GM12878 (cell line): ENCODE results near the gene RBMS3. TPM values are rescaled to one million over a fixed set of nuclear protein-coding genes. Genes with fewer than 3 reads are reported as not detected.

ENCODE experiments used
- ATAC-seq: fragments of 200-7000 bp; cut with Tn5 transposase; 3 replicates; pipeline ENCODE4 v1.9.1; 2020; ENCODE audit warnings: mild to moderate bottlenecking, moderate library complexity
- BruUV-seq: library from RNA; stranded (reverse); fragments of 400-500 nt; replicated peaks from 2 replicates; lab custom pipeline; 2021; lab: Mats Ljungman, UMichigan
- CTCF ChIA-PET: fragments of 300-600 bp; sonication (Branson Sonifier 250); formaldehyde crosslinking; extraction: SDS; loops from one replicate; lab custom pipeline; 2021; ENCODE audit warnings: inconsistent platforms; lab: Yijun Ruan, JAX
- POLR2A ChIA-PET: fragments of 350-600 bp; formaldehyde crosslinking; extraction: SDS; loops from one replicate; lab custom pipeline; 2021; ENCODE audit warnings: inconsistent platforms; lab: Charles Lee
- RAD21 ChIA-PET: fragments of 300-600 bp; sonication (Branson Sonifier 250); formaldehyde crosslinking; loops from one replicate; lab custom pipeline; 2023; ENCODE audit warnings: antibody characterized with exemption; ENCODE audit not compliant: unreplicated experiment; lab: Charles Lee
- SMC1A ChIA-PET: fragments of 300-600 bp; sonication (Branson Sonifier 250); formaldehyde crosslinking; loops from one replicate; lab custom pipeline; 2023; ENCODE audit not compliant: unreplicated experiment, uncharacterized antibody; lab: Charles Lee
- DNase-seq: peaks from one replicate; pipeline ENCODE4 v3.0.0-alpha.2; 2011; ENCODE audit warnings: low read depth, low spot score
- FAIRE-seq: peaks from 3 replicates; lab custom pipeline; 2011; peaks lifted over from hg19 to GRCh38; lab: Jason Lieb, UNC
- H2AFZ ChIP-seq: 2 replicates; pipeline ENCODE4 v1.6.0; 2011; ENCODE audit warnings: low read depth, low read length, control low read depth; ENCODE audit not compliant: control insufficient read depth
- H3K27ac ChIP-seq: 2 replicates; pipeline ENCODE4 v1.5.1; 2011; ENCODE audit warnings: control low read depth; ENCODE audit not compliant: control insufficient read depth, insufficient read depth
- H3K27me3 ChIP-seq, 2 experiments: replicated peaks in 1 of 2; 2 replicates each; pipeline versions ENCODE4 v1.6.0 to v1.6.1; 2011; ENCODE audit warnings: low read length in 1 of 2; ENCODE audit not compliant: control insufficient read depth in 2 of 2, insufficient read depth in 2 of 2
- H3K36me3 ChIP-seq, 2 experiments: 2 replicates each; pipeline ENCODE4 v1.5.1; 2011; ENCODE audit warnings: low read length in 1 of 2; ENCODE audit not compliant: control insufficient read depth in 2 of 2, insufficient read depth in 2 of 2
- H3K4me1 ChIP-seq: 2 replicates; pipeline ENCODE4 v1.6.1; 2011; ENCODE audit warnings: mild to moderate bottlenecking, low read length, moderate library complexity, mixed read lengths; ENCODE audit not compliant: control insufficient read depth, insufficient read depth
- H3K4me2 ChIP-seq: 2 replicates; pipeline ENCODE4 v1.6.0; 2011; ENCODE audit warnings: control low read depth; ENCODE audit not compliant: control insufficient read depth, insufficient read depth
- H3K4me3 ChIP-seq: fragments of 200-600 bp; sonication (generic); 2 replicates; pipeline ENCODE4 v1.5.1; 2016
- H3K79me2 ChIP-seq: 2 replicates; pipeline ENCODE4 v1.6.0; 2011; ENCODE audit warnings: low read length; ENCODE audit not compliant: control insufficient read depth, insufficient read depth
- H3K9ac ChIP-seq: 2 replicates; pipeline ENCODE4 v1.8.0; 2011; ENCODE audit warnings: low read length, control low read depth, mixed read lengths; ENCODE audit not compliant: control insufficient read depth, insufficient read depth
- H3K9me3 ChIP-seq: replicated peaks from 3 replicates; pipeline ENCODE4 v1.5.1; 2011; ENCODE audit warnings: mild to moderate bottlenecking, low read length; ENCODE audit not compliant: control insufficient read depth, insufficient read depth
- H4K20me1 ChIP-seq: 2 replicates; pipeline ENCODE4 v1.6.0; 2011; ENCODE audit not compliant: control insufficient read depth, insufficient read depth
- BCL3 ChIP-seq: IDR thresholded peaks from 2 replicates; pipeline ENCODE4 v1.6.1; 2011; ENCODE audit warnings: borderline replicate concordance, low read depth, mild to moderate bottlenecking, moderate library complexity, low read length; ENCODE audit not compliant: insufficient read depth, poor library complexity, severe bottlenecking
- BMI1 ChIP-seq: fragments of 450-650 bp; IDR thresholded peaks from 2 replicates; pipeline ENCODE4 v1.6.1; 2016; ENCODE audit warnings: mild to moderate bottlenecking, moderate library complexity, borderline replicate concordance
- CREB1 ChIP-seq: IDR thresholded peaks from 2 replicates; pipeline ENCODE4 v1.6.1; 2012; ENCODE audit warnings: low read depth, mild to moderate bottlenecking, inconsistent platforms
- E4F1 ChIP-seq: fragments of 450-650 bp; IDR thresholded peaks from 2 replicates; pipeline ENCODE4 v1.6.1; 2018; ENCODE audit warnings: borderline replicate concordance, mild to moderate bottlenecking; ENCODE audit not compliant: partially characterized antibody
- EED ChIP-seq: sonication (generic); IDR thresholded peaks from 2 replicates; pipeline ENCODE4 v1.6.1; 2016; ENCODE audit warnings: antibody characterized with exemption, low read depth
- GATAD2B ChIP-seq: fragments of 450-650 bp; conservative IDR thresholded peaks from 2 replicates; pipeline ENCODE4 v1.6.1; 2017; ENCODE audit warnings: low read depth, mild to moderate bottlenecking, moderate library complexity
- MLLT1 ChIP-seq: fragments of 450-650 bp; IDR thresholded peaks from 2 replicates; pipeline ENCODE4 v1.6.1; 2016; ENCODE audit warnings: mild to moderate bottlenecking
- NFIC ChIP-seq: IDR thresholded peaks from 2 replicates; pipeline ENCODE4 v1.6.1; 2012; ENCODE audit warnings: low read depth, mild to moderate bottlenecking, inconsistent platforms, low read length, moderate library complexity
- PBX3 ChIP-seq: IDR thresholded peaks from 2 replicates; pipeline ENCODE4 v1.6.1; 2011; ENCODE audit warnings: mild to moderate bottlenecking, low read depth, low read length, moderate library complexity; ENCODE audit not compliant: insufficient replicate concordance
- POU2F2 ChIP-seq: IDR thresholded peaks from 3 replicates; pipeline ENCODE4 v1.6.1; 2011; ENCODE audit warnings: low read depth, mild to moderate bottlenecking, low read length, borderline replicate concordance
- RCOR1 ChIP-seq: conservative IDR thresholded peaks from 2 replicates; pipeline ENCODE4 v1.6.1; 2012; ENCODE audit warnings: low read depth, low read length, improper control_type of control experiment
- SIN3A ChIP-seq: IDR thresholded peaks from 2 replicates; pipeline ENCODE4 v1.6.1; 2012; ENCODE audit warnings: low read depth, low read length, improper control_type of control experiment
- SMAD1 ChIP-seq: fragments of 450-650 bp; IDR thresholded peaks from 2 replicates; pipeline ENCODE4 v1.6.1; 2018; ENCODE audit warnings: mild to moderate bottlenecking, low read depth; ENCODE audit not compliant: partially characterized antibody
- SP1 ChIP-seq: IDR thresholded peaks from one replicate; pipeline ENCODE4 v1.6.1; 2011; ENCODE audit warnings: low read depth, low read length
- SRF ChIP-seq, 2 experiments: IDR thresholded peaks; 2 replicates each; pipeline ENCODE4 v1.6.1; 2011; ENCODE audit warnings: low read depth in 2 of 2, low read length in 2 of 2, mild to moderate bottlenecking in 1 of 2, moderate library complexity in 1 of 2
- TAF1 ChIP-seq: IDR thresholded peaks from 2 replicates; pipeline ENCODE4 v1.6.1; 2011; ENCODE audit warnings: mild to moderate bottlenecking, low read depth, low read length, borderline replicate concordance
- TARDBP ChIP-seq: IDR thresholded peaks from 2 replicates; pipeline ENCODE4 v1.6.1; 2016; ENCODE audit warnings: borderline replicate concordance
- TCF7 ChIP-seq: IDR thresholded peaks from 2 replicates; pipeline ENCODE4 v1.6.1; 2014; ENCODE audit warnings: antibody characterized with exemption, borderline replicate concordance
- ZNF217 ChIP-seq: fragments of 450-650 bp; IDR thresholded peaks from 2 replicates; pipeline ENCODE4 v1.6.1; 2017; ENCODE audit warnings: antibody characterized with exemption, mild to moderate bottlenecking
- WGBS: methylation state at CpG from one replicate; pipeline ENCODE4 v1.1.6; 2016; ENCODE audit warnings: low lambda C conversion rate; ENCODE audit not compliant: insufficient replicate concordance, insufficient coverage; ENCODE audit errors: missing lambda C conversion rate; 5-methylcytosine and 5-hydroxymethylcytosine counted together
- in situ Hi-C: fragments of 300-500 bp; cut with MboI; formaldehyde crosslinking; loops from 9 replicates; pipeline ENCODE4 v1.14.3; 2018; ENCODE audit warnings: mixed read lengths
- intact Hi-C: fragments of 100-400 bp; cut with micrococcal nuclease; formaldehyde crosslinking; loops from one replicate; pipeline ENCODE4 v1.14.2; 2022; ENCODE audit not compliant: unreplicated experiment
- polyA plus RNA-seq, 11 experiments: library from polyadenylated mRNA; depleted of rRNA in 4 of 11; unstranded in 6 of 11; stranded (reverse) in 5 of 11; fragments of >200 nt; fragmentation: Nextera tagmentation in 4 of 11; fragmentation: Illumina TruSeq in 1 of 11; extraction: Ambion mirVana in 4 of 11; extraction: Trizol in 1 of 11; gene quantifications; 1 replicate in 1 of 11; 2 replicates in 10 of 11; pipeline versions ENCODE4 v1.2.1 to v1.2.3, GENCODE V29; 2011 to 2016; ENCODE audit warnings: inconsistent platforms in 2 of 11, missing spikeins in 2 of 11, low read depth in 1 of 11
- total RNA-seq, 4 experiments: library from RNA; depleted of rRNA in 3 of 4; stranded (reverse); fragments of >200 nt in 3 of 4; fragmentation: Illumina TruSeq in 1 of 4; extraction: Trizol in 1 of 4; gene quantifications; 2 replicates each; pipeline versions ENCODE4 v1.2.1 to v1.2.3, GENCODE V29; 2013 to 2021

Gene RBMS3
- total and polyA plus RNA-seq, 10 of the 15 experiments (the other 5 are each of a cell fraction or from before 2014, with no cell fraction given), result 0.79 to 4.7 (median 3.1) TPM

GRCh38 chr3:29506502-29506901 is 225.6 kb downstream of the RBMS3 start:
- ChIA-PET SMC1A (interaction anchor here (0.7 kb wide), 1 partner anchor 243 kb away, joined by 3 read pairs; no protein-coding TSS in a partner anchor), POLR2A (no interaction called here), RAD21 (no interaction called here), CTCF (no interaction called here)
- Histone ChIP-seq H4K20me1 (no peaks in the 10 kb centered on the region), H3K4me1 (no peaks in the 10 kb centered on the region), H3K27ac (no peak overlapping the region), H3K4me3 (no peak overlapping the region), H3K36me3 (no peaks in the 10 kb centered on the region), H3K79me2 (no peaks in the 10 kb centered on the region), H3K9ac (no peak overlapping the region), H3K4me2 (no peak overlapping the region), H3K9me3 (no peaks in the 10 kb centered on the region; the same call in 2 of the 3 replicates), H2AFZ (no peak overlapping the region), H3K27me3 (no peaks in the 10 kb centered on the region)
- no peak for TF ChIP-seq SRF (IDR thresholded peaks at IDR 0.05; ENCODE audit: low read depth in 2 of 2, low read length in 2 of 2)
- no peak for TF ChIP-seq POU2F2
- no peak for TF ChIP-seq RCOR1
- no peak for TF ChIP-seq MLLT1
- TF ChIP-seq SMAD1, result no peak
- no peak for TF ChIP-seq SIN3A
- TF ChIP-seq ZNF217, result no peak
- no peak for TF ChIP-seq CREB1
- no peak for TF ChIP-seq TAF1
- TF ChIP-seq EED, result no peak
- no peak for TF ChIP-seq BMI1
- TF ChIP-seq TCF7, result no peak
- no peak for TF ChIP-seq SP1
- no peak for TF ChIP-seq TARDBP
- no peak for TF ChIP-seq E4F1
- no peak for TF ChIP-seq BCL3
- TF ChIP-seq NFIC, result no peak
- no peak for TF ChIP-seq PBX3
- TF ChIP-seq GATAD2B, result no peak
- BruUV-seq, result no TSS peak
- 35% methylated on average over 3 of the region's 3 CpGs for WGBS
- no peak for FAIRE-seq
- in situ Hi-C loops, result no loop called here
- intact Hi-C loops, result no loop called here
- DNase-seq, result no peak
- ATAC-seq, result no peak
